ENCODE results near the gene IGFL2. TPM values are rescaled to one million over a fixed set of nuclear protein-coding genes. Genes with fewer than 3 reads are reported as not detected.
A peak's percentile ranks its signal among the peaks of the same experiment; 100 is the strongest.

The IGFL2 gene
- total and polyA plus RNA-seq, 10 of the 15 experiments (the other 5 are each of a cell fraction or from before 2014, with no cell fraction given) = 0.19 TPM; not detected in 9

GRCh38 chr19:46115396-46116106, 32.5 kb upstream of the IGFL2 start (continued):
- TF ChIP-seq IRF4 (IDR thresholded peaks at IDR 0.05; ENCODE audit: low read depth, low read length) = peak; percentile 81; the same call in 1 of the 2 replicates
- TF ChIP-seq RELA (IDR thresholded peaks at IDR 0.05; ENCODE audit: borderline replicate concordance, partially characterized antibody) = no peak
- TF ChIP-seq POLR2AphosphoS2 (IDR thresholded peaks at IDR 0.05; ENCODE audit: low read depth, low read length) = no peak
- TF ChIP-seq CHD4 (IDR thresholded peaks at IDR 0.05) = no peak
- no peak for TF ChIP-seq SRF (IDR thresholded peaks at IDR 0.05; ENCODE audit: low read depth in 2 of 2, low read length in 2 of 2)
- peak in 1 of 2 experiments; percentile 70; a peak in 1 of 3 replicates for TF ChIP-seq EGR1 (IDR thresholded peaks at IDR 0.05; ENCODE audit: borderline replicate concordance in 1 of 2, low read depth in 2 of 2, low read length in 2 of 2)
- TF ChIP-seq SIX5 (IDR thresholded peaks at IDR 0.05; ENCODE audit: low read depth, low read length, severe bottlenecking) = no peak
- no peak for TF ChIP-seq CTCF (IDR thresholded peaks at IDR 0.05 in 2 of 3, conservative IDR thresholded peaks at IDR 0.05 in 1 of 3; ENCODE audit: control insufficient read depth in 2 of 3, extremely low read depth in 1 of 3, insufficient read depth in 1 of 3, low read depth in 3 of 3, low read length in 3 of 3)
- no peak for TF ChIP-seq RB1 (IDR thresholded peaks at IDR 0.05; ENCODE audit: borderline replicate concordance)
- peak; percentile 52; the same call in 1 of the 2 replicates for TF ChIP-seq RELB (IDR thresholded peaks at IDR 0.05; ENCODE audit: low read depth)
- peak; percentile 71; the same call in 1 of the 2 replicates for TF ChIP-seq DPF2 (IDR thresholded peaks at IDR 0.05)
- no peak for TF ChIP-seq PML (IDR thresholded peaks at IDR 0.05; ENCODE audit: low read length)
- no peak for TF ChIP-seq FOS (IDR thresholded peaks at IDR 0.05; ENCODE audit: borderline replicate concordance, extremely low read depth, insufficient read length)
- no peak for TF ChIP-seq SPI1 (IDR thresholded peaks at IDR 0.05; ENCODE audit: borderline replicate concordance, insufficient read depth, low read depth, low read length)
- no peak for TF ChIP-seq ZNF24 (IDR thresholded peaks at IDR 0.05)
- TF ChIP-seq ZNF384 (IDR thresholded peaks at IDR 0.05; ENCODE audit: borderline replicate concordance, low read depth, low read length) = no peak
- TF ChIP-seq SREBF2 (IDR thresholded peaks at IDR 0.05; ENCODE audit: low read length) = no peak
- no peak for TF ChIP-seq IRF3 (IDR thresholded peaks at IDR 0.05)
- TF ChIP-seq CEBPZ (IDR thresholded peaks at IDR 0.05; ENCODE audit: low read depth, low read length) = no peak
- TF ChIP-seq MTA2 (IDR thresholded peaks at IDR 0.05; ENCODE audit: low read depth) = no peak; the same call in 1 of the 2 replicates
- no peak for TF ChIP-seq NR2C2 (IDR thresholded peaks at IDR 0.05; ENCODE audit: borderline replicate concordance, control insufficient read depth, insufficient read length, low read depth)
- TF ChIP-seq RBBP5 (conservative IDR thresholded peaks at IDR 0.05) = no peak
- TF ChIP-seq CBX3 (IDR thresholded peaks at IDR 0.05; ENCODE audit: borderline replicate concordance, low read depth) = no peak
